Measurements from ENCODE around the gene SLC26A9. TPM values are rescaled to one million over a fixed set of nuclear protein-coding genes. Genes with fewer than 3 reads are reported as not detected.
"Not testable (repeated sequence)": the region's sequence is repeated elsewhere in the genome, so short reads cannot be mapped to it uniquely, and the experiment has no call there.

Gene SLC26A9
- polyA plus RNA-seq, 4 donors, result 0.20 to 0.29 (median 0.26) TPM; not detected in 1

DNA sequence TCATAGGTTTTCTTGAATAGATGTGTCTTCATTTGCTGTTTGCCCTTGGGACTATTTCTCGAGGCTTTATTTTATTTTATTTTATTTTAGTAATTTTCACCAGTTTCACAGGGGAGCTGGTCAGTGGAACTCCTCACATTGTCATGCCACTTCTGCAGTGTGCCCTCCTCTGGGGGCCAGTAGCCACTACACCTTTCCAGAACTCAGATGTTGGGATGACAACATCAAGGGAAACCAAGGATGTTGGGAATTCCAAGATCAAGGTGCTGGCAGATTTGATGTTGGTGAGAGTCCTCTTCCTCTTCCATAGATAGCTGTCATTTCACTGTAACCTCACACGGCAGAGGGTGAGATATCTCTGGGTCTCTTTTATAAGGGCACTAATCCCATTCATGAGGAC is 35.5 kb downstream of the SLC26A9 start:
- DNase-seq (ENCODE audit: low read depth in 4 of 4, low spot score in 3 of 4), result no peak

DNA sequence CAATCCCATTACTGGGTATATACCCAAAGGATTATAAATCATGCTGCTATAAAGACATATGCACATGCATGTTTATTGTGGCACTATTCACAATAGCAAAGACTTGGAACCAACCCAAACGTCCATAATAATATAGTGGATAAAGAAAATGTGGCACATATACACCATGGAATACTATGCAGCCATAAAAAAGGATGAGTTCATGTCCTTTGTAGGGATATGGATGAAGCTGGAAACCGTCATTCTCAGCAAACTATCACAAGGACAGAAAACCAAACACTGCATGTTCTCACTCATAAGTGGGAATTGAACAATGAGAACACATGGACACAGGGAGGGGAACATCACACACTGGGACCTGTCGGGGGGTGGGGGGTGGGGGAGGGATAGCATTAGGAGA is 38.2 kb downstream of the SLC26A9 start:
- DNase-seq (ENCODE audit: low read depth in 4 of 4, low spot score in 3 of 4), result not testable (repeated sequence)

DNA sequence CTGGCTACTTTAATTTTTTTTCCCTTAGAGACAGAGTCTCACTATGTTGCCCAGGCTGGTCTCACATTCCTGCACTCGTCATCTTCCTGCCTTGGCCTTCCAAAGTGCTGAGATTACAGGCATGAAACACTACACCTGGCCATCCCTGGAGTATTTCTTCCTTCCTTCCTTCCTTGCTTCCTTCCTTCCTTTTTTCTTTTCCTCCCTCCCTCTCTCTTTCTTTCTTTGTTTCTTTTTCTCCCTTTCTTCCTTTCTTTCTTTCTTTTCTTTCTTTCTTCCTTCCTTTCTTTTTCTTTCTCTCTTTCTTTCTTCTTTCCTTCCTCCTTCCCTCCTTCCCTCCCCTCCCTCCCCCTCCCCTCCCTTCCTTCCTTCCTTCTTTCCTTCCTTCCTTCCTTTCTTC is 46.9 kb downstream of the SLC26A9 start:
- DNase-seq (ENCODE audit: low read depth in 4 of 4, low spot score in 3 of 4), result no peak

DNA sequence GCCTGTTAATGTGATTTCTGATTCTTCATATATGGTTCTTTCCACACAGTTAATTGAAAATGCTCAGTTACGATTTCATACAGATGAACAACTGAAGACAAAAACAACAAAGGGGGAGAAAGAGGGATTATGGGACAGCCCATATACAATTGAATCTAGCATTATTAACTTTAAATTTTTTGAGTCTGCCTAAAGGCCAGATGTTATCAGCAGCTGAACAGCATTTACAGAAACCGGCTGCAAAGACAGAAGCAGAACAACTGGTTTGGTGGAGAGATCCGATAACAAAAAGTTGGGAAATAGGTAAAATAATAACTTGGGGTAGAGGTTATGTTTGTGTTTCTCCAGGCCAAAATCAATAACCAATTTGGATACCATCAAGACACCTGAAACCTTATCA is 49.1 kb downstream of the SLC26A9 start:
- DNase-seq (ENCODE audit: low read depth in 4 of 4, low spot score in 3 of 4), result not testable (repeated sequence)

DNA sequence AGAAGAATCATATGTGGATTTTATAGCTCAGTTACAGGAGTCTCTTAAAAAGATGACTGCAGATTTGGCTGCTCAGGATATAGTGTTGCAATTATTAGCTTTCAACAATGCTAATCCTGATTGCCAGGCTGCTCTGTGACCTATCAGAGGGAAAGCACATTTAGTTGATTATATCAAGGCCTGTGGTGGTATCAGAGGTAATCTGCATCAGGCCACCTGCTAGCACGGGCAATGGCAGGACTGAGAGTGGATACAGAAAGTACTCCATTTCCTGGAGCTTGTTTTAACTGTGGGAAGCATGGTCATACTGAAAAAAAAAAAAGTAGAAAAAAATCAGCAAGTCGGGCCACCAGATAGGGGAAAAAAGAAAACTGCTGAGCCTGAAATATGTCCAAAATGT is 51.1 kb downstream of the SLC26A9 start:
- not testable (repeated sequence) for DNase-seq (ENCODE audit: low read depth in 4 of 4, low spot score in 3 of 4)

DNA sequence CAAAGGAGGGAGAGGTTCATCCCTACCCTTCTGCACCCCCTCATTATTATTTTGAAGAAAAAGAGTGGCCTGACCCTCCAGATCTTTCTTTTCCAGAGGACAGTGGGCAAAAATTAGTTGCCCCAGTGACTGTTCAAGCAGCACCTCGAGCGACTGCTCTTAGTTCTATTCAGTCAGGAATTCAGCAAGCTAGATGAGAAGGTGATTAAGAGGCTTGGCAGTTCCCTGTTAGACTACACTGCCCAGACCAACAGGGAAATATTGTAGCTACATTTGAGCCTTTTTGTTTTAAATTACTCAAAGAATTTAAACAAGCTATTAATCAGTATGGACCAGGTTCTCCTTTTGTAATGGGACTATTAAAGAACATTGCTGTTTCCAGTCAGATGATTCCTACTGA is 51.8 kb downstream of the SLC26A9 start:
- not testable (repeated sequence) for DNase-seq (ENCODE audit: low read depth in 4 of 4, low spot score in 3 of 4)

DNA sequence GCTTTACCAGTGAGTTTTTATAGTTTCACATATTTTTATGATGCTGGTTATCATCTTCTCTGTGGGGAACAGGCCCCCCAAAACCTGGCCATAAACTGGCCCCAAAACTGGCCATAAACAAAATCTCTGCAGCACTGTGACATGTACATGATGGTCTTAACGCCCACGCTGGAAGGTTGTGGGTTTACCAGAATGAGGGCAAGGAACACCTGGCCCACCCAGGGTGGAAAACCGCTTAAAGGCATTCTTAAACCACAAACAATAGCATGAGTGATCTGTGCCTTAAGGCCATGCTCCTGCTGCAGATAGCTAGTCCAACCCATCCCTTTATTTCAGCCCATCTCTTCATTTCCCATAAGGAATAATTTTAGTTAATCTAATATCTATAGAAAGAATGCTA is 52.6 kb downstream of the SLC26A9 start:
- not testable (repeated sequence) for DNase-seq (ENCODE audit: low read depth in 4 of 4, low spot score in 3 of 4)

DNA sequence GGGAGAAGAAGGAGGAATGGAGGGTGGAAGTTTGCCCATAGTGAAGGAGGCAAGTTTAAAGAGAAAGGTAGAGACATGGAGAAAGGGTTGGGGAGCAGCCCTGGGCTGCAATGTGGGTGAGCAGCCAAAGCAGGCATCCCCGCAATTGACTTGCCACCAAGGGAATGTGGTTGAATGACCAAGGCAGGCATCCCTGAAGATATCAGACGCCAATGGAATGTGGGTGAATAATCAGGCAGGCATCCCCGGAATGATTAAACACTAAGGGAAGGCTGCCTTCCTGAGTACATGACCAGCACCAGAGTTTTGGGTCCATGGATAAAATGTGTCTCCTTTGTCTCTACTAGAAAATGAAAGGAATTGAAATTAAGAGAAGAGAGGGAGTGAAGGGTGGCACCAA is 53.5 kb downstream of the SLC26A9 start:
- DNase-seq (ENCODE audit: low read depth in 4 of 4, low spot score in 3 of 4), result not testable (repeated sequence)

DNA sequence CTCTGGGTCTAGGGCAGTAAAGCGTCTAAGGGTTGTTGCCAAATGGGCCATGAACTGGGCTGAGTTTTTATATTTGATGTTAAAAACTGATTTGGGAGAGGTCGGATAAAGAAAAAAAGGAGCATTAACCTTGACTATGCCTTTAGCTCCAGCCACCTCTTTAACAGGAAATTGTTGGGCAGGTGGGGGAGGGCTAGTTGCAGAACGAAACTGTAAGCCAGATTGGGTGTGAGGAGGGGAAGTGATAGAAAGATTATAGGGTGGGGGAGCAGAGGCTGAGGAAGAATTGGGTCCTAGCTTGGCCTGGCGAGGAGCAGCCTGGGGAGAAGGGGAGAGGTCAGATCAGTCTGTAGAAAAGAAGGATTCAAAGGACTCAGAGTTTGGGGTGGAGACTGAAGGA is 54.2 kb downstream of the SLC26A9 start:
- DNase-seq (ENCODE audit: low read depth in 4 of 4, low spot score in 3 of 4), result not testable (repeated sequence)

DNA sequence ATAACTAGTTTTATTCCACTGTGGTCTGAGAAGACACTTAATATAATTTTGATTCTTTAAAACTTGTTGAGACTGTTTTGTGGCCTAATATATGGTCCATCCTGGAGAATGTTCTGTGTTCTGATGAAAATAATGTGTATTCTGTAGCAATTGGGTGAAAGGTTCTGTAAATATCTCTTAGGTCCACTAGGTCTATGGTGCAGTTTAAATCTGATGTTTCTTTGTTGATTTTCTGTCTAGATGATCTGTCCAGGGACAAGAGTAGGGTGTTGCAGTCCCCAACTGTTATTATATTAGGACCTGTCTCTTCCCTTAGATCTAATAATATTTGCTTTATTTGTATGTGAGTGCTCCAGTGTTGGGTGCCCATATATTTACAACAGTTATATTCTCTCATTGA is 59.5 kb downstream of the SLC26A9 start:
- no peak for DNase-seq (ENCODE audit: low read depth in 4 of 4, low spot score in 3 of 4)

DNA sequence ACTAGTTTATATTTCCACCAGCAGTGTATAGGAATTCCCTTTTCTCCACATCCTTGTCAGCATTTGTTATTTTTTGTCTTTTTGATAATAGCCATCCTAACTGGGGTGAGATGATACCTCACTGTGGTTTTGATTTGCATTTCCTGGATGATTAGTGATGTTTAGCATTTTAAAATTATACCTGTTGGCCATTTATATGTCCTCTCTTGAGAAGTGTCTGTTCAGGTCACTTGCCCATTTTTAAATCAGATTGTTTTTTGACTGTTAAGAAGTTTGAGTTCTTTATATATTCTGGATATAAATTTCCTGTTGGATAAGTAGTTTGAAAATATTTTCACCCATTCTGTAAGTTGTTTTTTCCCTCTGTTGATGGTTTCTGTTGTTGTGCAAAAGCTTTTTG is 62.3 kb downstream of the SLC26A9 start:
- no peak for DNase-seq (ENCODE audit: low read depth in 4 of 4, low spot score in 3 of 4)

DNA sequence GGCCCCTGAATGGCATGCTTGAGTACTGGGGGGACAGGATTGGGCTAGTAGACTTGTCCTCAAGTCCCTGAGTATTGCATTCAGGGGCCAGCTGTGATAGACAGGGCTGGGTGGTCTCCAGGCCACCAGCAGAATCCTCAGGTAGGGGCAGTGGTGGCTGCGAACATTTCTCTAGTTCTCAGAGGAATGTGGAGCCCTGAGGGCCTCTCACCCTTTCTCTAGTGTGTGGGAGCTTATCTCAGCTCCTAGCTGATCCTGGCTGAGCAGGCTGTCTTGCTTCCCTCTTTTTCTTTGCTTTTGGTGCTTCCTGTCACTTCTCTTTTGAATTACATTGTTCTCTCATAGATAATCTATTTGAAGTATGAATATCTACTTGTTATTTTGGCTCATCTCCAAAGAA is 63.3 kb downstream of the SLC26A9 start:
- DNase-seq (ENCODE audit: low read depth in 4 of 4, low spot score in 3 of 4), result no peak

DNA sequence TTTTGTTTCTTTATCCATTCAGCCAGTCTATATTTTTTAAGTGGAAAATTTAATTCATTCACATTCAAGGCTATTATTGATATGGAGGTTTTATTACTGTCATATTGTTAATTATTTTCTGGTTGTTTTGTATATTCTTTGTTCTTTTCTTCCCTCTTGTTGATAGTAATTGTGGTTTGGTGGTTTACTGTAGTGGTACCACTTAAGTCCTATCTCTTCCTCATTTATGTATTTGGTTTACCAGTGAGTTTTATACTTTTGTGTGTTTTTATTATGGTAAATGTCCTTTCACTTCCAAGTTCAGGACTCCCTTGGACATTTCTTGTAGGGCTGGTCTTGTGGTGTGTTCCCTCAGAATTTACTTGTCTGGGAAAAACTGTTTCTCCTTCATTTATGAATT is 65.2 kb downstream of the SLC26A9 start:
- DNase-seq (ENCODE audit: low read depth in 4 of 4, low spot score in 3 of 4), result no peak

DNA sequence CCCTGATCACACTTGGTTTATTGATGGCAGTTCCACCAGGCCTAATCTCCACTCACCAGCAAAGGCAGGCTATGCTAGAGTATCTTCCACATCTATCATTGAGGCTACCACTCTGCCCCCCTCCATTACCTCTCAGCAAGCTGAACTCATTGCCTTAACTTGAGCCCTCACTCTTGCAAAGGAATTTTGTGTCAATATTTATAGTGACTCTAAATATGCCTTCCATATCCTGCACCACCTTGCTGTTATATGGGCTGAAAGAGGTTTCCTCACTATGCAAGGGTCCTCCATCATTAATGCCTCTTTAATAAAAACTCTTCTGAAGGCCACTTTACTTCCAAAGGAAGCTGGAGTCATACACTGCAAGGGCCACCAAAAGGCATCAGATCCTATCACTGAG is 70.1 kb downstream of the SLC26A9 start:
- not testable (repeated sequence) for DNase-seq (ENCODE audit: low read depth in 4 of 4, low spot score in 3 of 4)

DNA sequence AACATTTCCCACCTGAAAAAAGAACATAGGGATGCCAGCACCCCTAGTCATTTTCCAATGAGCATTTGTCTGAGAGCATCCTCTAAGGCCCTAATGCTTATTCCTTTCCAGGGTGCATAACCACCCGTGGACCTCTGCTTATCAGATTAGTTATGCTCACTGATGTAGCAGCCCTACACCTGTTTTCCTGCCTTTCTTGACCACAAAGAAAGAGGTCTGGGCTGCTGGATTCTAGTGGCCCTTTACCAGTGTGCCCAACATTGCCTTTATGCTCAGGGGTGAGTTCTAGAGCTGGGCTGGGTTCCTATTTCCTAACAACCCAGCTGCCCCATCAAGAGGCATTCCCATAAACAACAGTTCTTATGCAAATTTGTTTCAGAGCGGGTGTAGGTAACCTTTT is 73.0 kb downstream of the SLC26A9 start:
- DNase-seq (ENCODE audit: low read depth in 4 of 4, low spot score in 3 of 4), result no peak

Other genes starting within 250 kb of the SLC26A9 start
- gene NUCKS1, start 193.3 kb downstream of the SLC26A9 start, polyA plus RNA-seq (ENCODE audit: insufficient read length in 4 of 4), result 100 to 1,000 TPM; 298 to 407 (median 360) TPM
- 10 to 100 TPM in 3 of 4 donors, 1 to 10 TPM in 1; 6.4 to 39.7 (median 25.6) TPM for gene RAB29, start 168.0 kb downstream of the SLC26A9 start, polyA plus RNA-seq (ENCODE audit: insufficient read length in 4 of 4)
- gene SLC41A1, start 130.3 kb downstream of the SLC26A9 start, polyA plus RNA-seq (ENCODE audit: insufficient read length in 4 of 4), result 10 to 100 TPM; 28.4 to 36.1 (median 32.6) TPM
- gene PM20D1, start 93.3 kb downstream of the SLC26A9 start, polyA plus RNA-seq (ENCODE audit: insufficient read length in 4 of 4), result 1 to 10 TPM in 3 of 4 donors, under 1 TPM in 1; 0.14 to 3.1 (median 1.8) TPM
- gene RAB7B, start 59.9 kb upstream of the SLC26A9 start, polyA plus RNA-seq (ENCODE audit: insufficient read length in 4 of 4), result 10 to 100 TPM in 1 of 4 donors, 1 to 10 TPM in 3; 2.2 to 11.2 (median 3.9) TPM
- under 1 TPM; 0.11 to 0.82 (median 0.22) TPM for gene CTSE, start 80.4 kb upstream of the SLC26A9 start, polyA plus RNA-seq (ENCODE audit: insufficient read length in 4 of 4)
- 1 to 10 TPM in 3 of 4 donors, under 1 TPM in 1; 0.10 to 6.8 (median 3.0) TPM for gene RHEX, start 109.7 kb upstream of the SLC26A9 start, polyA plus RNA-seq (ENCODE audit: insufficient read length in 4 of 4)
- gene AVPR1B, start 173.9 kb upstream of the SLC26A9 start, polyA plus RNA-seq (ENCODE audit: insufficient read length in 4 of 4), result under 1 TPM; 0.47 to 0.57 (median 0.51) TPM

Data from left renal pelvis (tissue), 4 donors.